Activated naive CD4-positive, alpha-beta T cell treated with anti-CD3 and anti-CD28 coated beads, Interleukin-2, amount 10 ng/mL, durations not matched to agents 7 days and 5 days (primary cell): Measurements from ENCODE around the gene PACRG.

Source experiments
- CTCF ChIA-PET: fragments of 350-600 bp; sonication (Branson Sonifier 250); formaldehyde crosslinking; loops from one replicate; lab custom pipeline; 2021; ENCODE audit warnings: antibody characterized with exemption; lab: Charles Lee
- DNase-seq: peaks from one replicate; pipeline ENCODE4 v3.0.0-alpha.2; 2020
- H3K27ac Mint-ChIP-seq: one replicate; pipeline ENCODE4 v1.8.0; 2021; ENCODE audit warnings: mild to moderate bottlenecking, moderate library complexity, mixed read lengths
- H3K27me3 Mint-ChIP-seq: one replicate; pipeline ENCODE4 v1.8.0; 2021; ENCODE audit warnings: mild to moderate bottlenecking, mixed read lengths
- H3K36me3 Mint-ChIP-seq: one replicate; pipeline ENCODE4 v1.8.0; 2021; ENCODE audit warnings: mixed read lengths
- H3K4me1 Mint-ChIP-seq: one replicate; pipeline ENCODE4 v1.8.0; 2021; ENCODE audit warnings: mixed read lengths
- H3K4me3 Mint-ChIP-seq: one replicate; pipeline ENCODE4 v1.8.0; 2021; ENCODE audit warnings: mild to moderate bottlenecking, moderate library complexity, mixed read lengths
- H3K9me3 Mint-ChIP-seq: one replicate; pipeline ENCODE4 v1.8.0; 2021; ENCODE audit warnings: mixed read lengths

PACRG gene

DNA sequence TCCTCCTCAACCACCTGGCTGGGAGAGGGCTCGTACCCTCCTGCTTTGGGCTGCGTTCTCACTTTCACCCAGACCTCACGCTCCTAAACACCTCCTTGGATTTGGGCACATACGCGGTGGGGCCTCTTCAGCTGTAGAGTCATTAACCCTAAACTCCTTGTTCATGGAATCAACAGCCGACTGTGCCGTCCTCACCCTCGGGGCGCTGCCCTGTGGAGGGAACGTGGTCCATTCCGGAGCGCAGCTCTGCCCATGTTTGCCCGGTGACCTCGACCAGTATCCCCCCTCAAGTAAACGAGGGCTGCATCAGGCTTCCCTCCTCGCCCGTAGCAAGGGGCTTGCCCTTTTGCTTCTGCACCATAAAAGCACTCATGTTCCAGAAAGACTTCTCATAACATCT is 512.8 kb downstream of the PACRG start:
- no peaks in the 10 kb centered on the region for H3K27me3 Mint-ChIP-seq
- CTCF ChIA-PET, result no interaction called here
- no peak for DNase-seq
- H3K4me1 Mint-ChIP-seq, result no peaks in the 10 kb centered on the region
- H3K27ac Mint-ChIP-seq, result no peak overlapping the region
- H3K4me3 Mint-ChIP-seq, result no peak overlapping the region
- no peaks in the 10 kb centered on the region for H3K36me3 Mint-ChIP-seq
- H3K9me3 Mint-ChIP-seq, result no peaks in the 10 kb centered on the region

DNA sequence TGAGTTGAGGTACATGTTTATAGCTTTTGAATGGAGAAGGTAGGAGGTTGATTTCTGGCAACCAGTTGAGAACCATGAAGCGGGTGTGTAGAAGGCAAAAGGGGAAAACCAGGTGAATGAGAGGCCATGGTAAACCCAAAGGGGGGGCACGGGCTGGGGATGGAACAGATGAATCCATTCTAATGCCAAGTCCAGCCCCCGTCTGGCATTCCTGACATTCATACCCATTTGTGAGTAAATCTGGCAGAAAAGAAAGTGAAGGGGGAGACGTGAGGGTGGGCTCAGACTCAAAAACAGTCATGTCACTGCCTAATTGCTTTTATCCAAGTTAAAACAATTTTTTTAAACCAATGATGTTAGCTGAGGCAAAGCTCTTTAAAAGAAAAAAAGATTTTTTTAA is 513.9 kb downstream of the PACRG start:
- Mint-ChIP-seq H3K36me3 (no peaks in the 10 kb centered on the region), H3K4me3 (no peak overlapping the region), H3K9me3 (no peaks in the 10 kb centered on the region), H3K27me3 (no peaks in the 10 kb centered on the region), H3K27ac (no peak overlapping the region), H3K4me1 (no peaks in the 10 kb centered on the region)
- DNase-seq, result no peak
- CTCF ChIA-PET, result no interaction called here

GRCh38 chr6:163243083-163243482 is 515.3 kb downstream of the PACRG start:
- H3K36me3 Mint-ChIP-seq, result no peaks in the 10 kb centered on the region
- no peak for DNase-seq
- H3K4me1 Mint-ChIP-seq, result no peaks in the 10 kb centered on the region
- CTCF ChIA-PET, result no interaction called here
- no peaks in the 10 kb centered on the region for H3K27me3 Mint-ChIP-seq
- no peak overlapping the region for H3K27ac Mint-ChIP-seq
- no peak overlapping the region for H3K4me3 Mint-ChIP-seq
- no peaks in the 10 kb centered on the region for H3K9me3 Mint-ChIP-seq

- Mint-ChIP-seq H3K27ac (no peak overlapping the region), H3K4me1 (no peaks in the 10 kb centered on the region), H3K27me3 (no peaks in the 10 kb centered on the region), H3K4me3 (no peak overlapping the region), H3K36me3 (no peaks in the 10 kb centered on the region), H3K9me3 (no peaks in the 10 kb centered on the region)
- no peak for DNase-seq
- CTCF ChIA-PET, result no interaction called here
Observed at GRCh38 chr6:163243692-163244589, 516.2 kb downstream of the PACRG start.

GRCh38 chr6:163248051-163248450 is 520.3 kb downstream of the PACRG start:
- no peak for DNase-seq
- Mint-ChIP-seq H3K4me1 (no peaks in the 10 kb centered on the region), H3K27me3 (peaks cover 8% of the 10 kb centered on the region), H3K4me3 (no peak overlapping the region), H3K27ac (no peak overlapping the region), H3K9me3 (no peaks in the 10 kb centered on the region), H3K36me3 (no peaks in the 10 kb centered on the region)
- CTCF ChIA-PET, result no interaction called here

- DNase-seq, result no peak
- Mint-ChIP-seq H3K4me1 (no peaks in the 10 kb centered on the region), H3K4me3 (no peak overlapping the region), H3K9me3 (no peaks in the 10 kb centered on the region), H3K27me3 (peaks cover 8% of the 10 kb centered on the region), H3K27ac (no peak overlapping the region), H3K36me3 (no peaks in the 10 kb centered on the region)
- CTCF ChIA-PET, result interaction anchor here (0.7 kb wide), 1 partner anchor 403 kb away, joined by 4 read pairs; no protein-coding TSS in a partner anchor
Observed at GRCh38 chr6:163249651-163250101, 521.9 kb downstream of the PACRG start.

- H3K4me3 Mint-ChIP-seq, result no peak overlapping the region
- no peaks in the 10 kb centered on the region for H3K36me3 Mint-ChIP-seq
- no peaks in the 10 kb centered on the region for H3K9me3 Mint-ChIP-seq
- DNase-seq, result no peak
- H3K4me1 Mint-ChIP-seq, result no peaks in the 10 kb centered on the region
- no peak overlapping the region for H3K27ac Mint-ChIP-seq
- CTCF ChIA-PET, result interaction anchor here (0.7 kb wide), 1 partner anchor 402 kb away, joined by 4 read pairs; no protein-coding TSS in a partner anchor
- H3K27me3 Mint-ChIP-seq, result peaks cover 8% of the 10 kb centered on the region
Observed at GRCh38 chr6:163250116-163250515, 522.3 kb downstream of the PACRG start.

DNA sequence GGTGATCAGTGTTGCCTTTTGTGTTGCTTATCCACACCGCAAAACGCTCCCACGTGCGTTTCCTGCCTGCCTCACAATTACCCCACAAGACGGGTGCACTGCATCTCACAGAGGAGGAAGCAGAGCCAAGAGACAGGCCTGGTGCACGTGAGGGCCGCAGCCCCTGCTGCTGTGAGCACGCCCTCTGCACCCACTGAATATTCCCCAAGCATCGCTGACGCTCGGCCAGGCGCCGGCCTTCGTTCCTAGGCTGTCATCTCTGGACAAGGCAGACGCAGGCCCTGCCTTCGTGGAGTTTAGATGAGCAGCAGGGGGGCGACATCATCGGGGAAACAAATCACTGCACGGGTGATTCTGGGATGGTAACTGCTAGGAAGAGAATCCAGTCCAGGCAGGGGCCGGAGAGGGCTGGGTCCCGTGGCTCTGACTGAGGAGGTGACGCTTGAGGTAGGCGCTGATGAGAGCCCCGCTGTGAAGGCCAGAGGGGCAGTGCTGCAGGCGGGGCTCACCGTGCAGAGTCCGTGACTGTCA is 524.4 kb downstream of the PACRG start:
- H3K36me3 Mint-ChIP-seq, result no peaks in the 10 kb centered on the region
- no peaks in the 10 kb centered on the region for H3K9me3 Mint-ChIP-seq
- H3K4me3 Mint-ChIP-seq, result no peak overlapping the region
- no peak overlapping the region for H3K27ac Mint-ChIP-seq
- peaks cover 8% of the 10 kb centered on the region for H3K27me3 Mint-ChIP-seq
- no peaks in the 10 kb centered on the region for H3K4me1 Mint-ChIP-seq
- CTCF ChIA-PET, result no interaction called here
- DNase-seq, result no peak

DNA sequence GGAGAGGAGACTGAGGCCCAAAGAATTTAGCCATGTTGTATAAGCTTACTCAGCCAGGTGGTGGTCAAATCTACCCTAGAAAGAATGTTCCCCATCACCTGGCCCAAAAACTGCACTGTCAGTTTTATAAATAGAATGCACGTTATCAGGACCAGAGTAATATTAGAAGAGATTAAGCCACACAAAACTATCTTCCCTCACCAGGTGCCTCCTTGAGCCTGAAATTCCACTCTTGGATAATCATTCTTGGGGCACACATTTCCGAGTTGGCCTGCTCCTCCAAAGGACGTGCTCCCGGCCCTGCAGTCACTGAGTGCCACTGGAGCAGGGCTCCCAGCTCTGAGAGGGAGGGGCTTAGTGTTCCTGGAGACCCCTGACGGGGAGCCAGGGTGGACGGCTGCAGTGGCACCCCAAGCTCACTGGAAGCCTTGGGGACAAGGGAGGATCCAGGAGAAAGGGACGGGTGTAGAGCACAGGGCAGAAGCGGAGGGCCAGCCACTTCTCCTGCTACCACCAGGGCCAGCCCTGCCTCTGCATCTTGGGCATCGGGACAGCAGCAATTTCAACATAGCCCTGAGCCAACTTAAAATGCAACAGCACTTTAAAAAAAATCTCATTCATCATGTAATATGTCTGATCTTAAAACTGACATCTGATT is 525.9 kb downstream of the PACRG start:
- CTCF ChIA-PET, result no interaction called here
- no peaks in the 10 kb centered on the region for H3K4me1 Mint-ChIP-seq
- H3K27ac Mint-ChIP-seq, result no peak overlapping the region
- no peak for DNase-seq
- H3K27me3 Mint-ChIP-seq, result peaks cover 8% of the 10 kb centered on the region
- no peaks in the 10 kb centered on the region for H3K9me3 Mint-ChIP-seq
- H3K36me3 Mint-ChIP-seq, result no peaks in the 10 kb centered on the region
- no peak overlapping the region for H3K4me3 Mint-ChIP-seq

DNA sequence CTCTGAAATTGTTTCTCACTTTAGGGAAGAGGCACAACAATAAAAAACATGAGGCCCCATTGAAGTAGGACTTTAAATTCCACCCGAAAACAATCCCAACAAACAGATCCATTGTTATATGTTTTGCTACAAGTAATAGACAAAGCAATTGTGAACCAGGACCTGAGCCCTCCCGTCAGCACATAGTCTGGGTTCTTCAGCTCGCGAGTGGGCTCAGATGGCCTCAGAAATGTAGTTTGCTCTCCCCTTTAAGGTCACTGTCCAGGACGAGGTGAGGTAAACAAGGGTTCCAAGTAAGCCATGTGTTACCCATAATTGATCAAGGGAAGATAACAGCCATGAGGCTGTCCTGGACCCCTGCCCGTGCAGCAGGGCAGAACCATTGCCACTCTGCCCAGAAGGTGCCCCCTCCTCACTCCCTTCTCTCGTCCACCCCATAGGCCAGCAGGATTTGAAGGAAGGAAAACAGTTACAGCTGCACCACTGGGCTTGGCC is 526.6 kb downstream of the PACRG start:
- Mint-ChIP-seq H3K36me3 (no peaks in the 10 kb centered on the region), H3K27ac (no peak overlapping the region)

DNA sequence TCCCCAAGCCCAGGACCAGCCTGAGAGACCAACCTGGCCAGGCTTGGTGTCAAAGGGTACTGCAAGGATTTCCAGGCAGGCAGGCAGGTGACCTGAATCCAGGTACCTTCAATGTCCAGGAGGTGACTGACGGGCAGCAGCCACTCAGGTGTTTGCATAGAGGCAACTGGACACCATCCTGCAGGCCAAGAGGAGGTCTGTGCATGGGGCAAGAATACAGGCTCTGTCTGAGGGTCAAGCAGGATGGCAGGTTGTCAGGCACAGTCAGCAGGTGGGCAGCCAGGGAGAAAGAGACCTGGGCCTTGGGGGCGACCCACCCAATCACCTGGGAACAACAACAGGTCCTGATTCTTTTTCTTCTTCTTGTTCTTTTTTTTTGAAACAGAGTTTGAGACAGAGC is 527.5 kb downstream of the PACRG start:
- no peak overlapping the region for H3K27ac Mint-ChIP-seq
- H3K9me3 Mint-ChIP-seq, result no peaks in the 10 kb centered on the region
- no peak for DNase-seq
- H3K4me3 Mint-ChIP-seq, result no peak overlapping the region
- H3K27me3 Mint-ChIP-seq, result peaks cover 9% of the 10 kb centered on the region
- no peaks in the 10 kb centered on the region for H3K36me3 Mint-ChIP-seq
- H3K4me1 Mint-ChIP-seq, result peaks cover 1% of the 10 kb centered on the region
- CTCF ChIA-PET, result no interaction called here

More for the DNA sequence above, 526.6 kb downstream of the PACRG start:
- Mint-ChIP-seq H3K27me3 (peaks cover 7% of the 10 kb centered on the region), H3K9me3 (no peaks in the 10 kb centered on the region), H3K4me1 (no peaks in the 10 kb centered on the region), H3K4me3 (no peak overlapping the region)
- CTCF ChIA-PET, result no interaction called here
- DNase-seq, result no peak

DNA sequence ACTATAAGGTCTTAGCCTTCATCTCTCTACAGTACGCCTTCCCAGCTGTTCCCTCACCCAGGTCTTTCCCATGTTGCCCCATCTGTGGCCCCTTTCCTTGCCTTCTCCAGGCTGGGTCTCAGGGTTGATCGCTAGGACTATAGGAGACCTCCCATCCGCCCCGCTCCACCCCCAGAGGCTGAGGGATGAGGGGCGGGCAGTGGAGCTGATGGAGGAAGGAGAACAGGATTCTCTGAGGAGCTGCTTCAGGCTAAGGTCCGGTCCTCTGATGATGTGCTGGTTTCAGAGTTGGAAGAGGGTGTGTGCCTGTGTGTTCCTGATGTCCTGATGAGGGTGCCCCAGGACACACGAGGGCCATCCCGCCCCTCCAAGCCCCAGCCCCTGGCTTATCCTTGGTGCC is 531.9 kb downstream of the PACRG start:
- Mint-ChIP-seq H3K36me3 (no peaks in the 10 kb centered on the region), H3K4me1 (peaks cover 5% of the 10 kb centered on the region), H3K27ac (no peak overlapping the region), H3K4me3 (no peak overlapping the region), H3K9me3 (no peaks in the 10 kb centered on the region), H3K27me3 (peaks cover 12% of the 10 kb centered on the region)
- no peak for DNase-seq
- CTCF ChIA-PET, result no interaction called here

GRCh38 chr6:163260111-163260895 is 532.5 kb downstream of the PACRG start:
- no peak overlapping the region for H3K4me3 Mint-ChIP-seq
- H3K9me3 Mint-ChIP-seq, result no peaks in the 10 kb centered on the region
- no peaks in the 10 kb centered on the region for H3K36me3 Mint-ChIP-seq
- CTCF ChIA-PET, result no interaction called here
- H3K27ac Mint-ChIP-seq, result no peak overlapping the region
- no peak for DNase-seq
- H3K27me3 Mint-ChIP-seq, result peaks cover 12% of the 10 kb centered on the region
- peaks cover 5% of the 10 kb centered on the region for H3K4me1 Mint-ChIP-seq

DNA sequence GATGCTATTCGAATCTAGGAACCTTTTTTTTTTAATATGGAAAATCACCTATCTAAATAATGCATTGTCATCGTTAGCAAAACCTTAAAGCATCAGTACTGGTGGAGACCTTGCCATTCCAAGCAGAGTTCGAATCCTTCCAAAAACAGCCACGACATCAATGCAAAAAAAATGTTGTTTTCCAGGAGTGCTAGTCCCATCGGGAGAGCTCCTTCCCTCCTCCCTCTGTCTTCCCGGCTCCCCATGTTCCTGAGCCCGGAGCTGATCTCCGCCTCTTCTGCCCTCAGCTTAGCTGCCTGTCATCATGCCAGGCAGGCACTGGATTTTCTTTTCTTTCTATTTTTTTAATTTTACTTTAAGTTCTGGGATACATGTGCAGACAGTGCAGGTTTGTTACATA is 533.1 kb downstream of the PACRG start:
- DNase-seq, result no peak
- Mint-ChIP-seq H3K27ac (no peak overlapping the region), H3K36me3 (no peaks in the 10 kb centered on the region), H3K4me1 (peaks cover 5% of the 10 kb centered on the region), H3K9me3 (no peaks in the 10 kb centered on the region), H3K4me3 (no peak overlapping the region), H3K27me3 (peaks cover 12% of the 10 kb centered on the region)
- CTCF ChIA-PET, result interaction anchor here (0.6 kb wide), 1 partner anchor 1126 kb away, joined by 3 read pairs; no protein-coding TSS in a partner anchor
